ENCODE measurements around the gene GAB1.

The GAB1 gene

GRCh38 chr4:143402776-143403552 lies 66.3 kb downstream of the GAB1 start:
- no peak for DNase-seq (ENCODE audit: low read depth)
- no peak for TF ChIP-seq CTCF (conservative IDR thresholded peaks at IDR 0.05; ENCODE audit: low read depth, low read length)
- no peak overlapping the region for H3K4me3 ChIP-seq (ENCODE audit: low read depth, low read length)

- no peak overlapping the region for H3K4me3 ChIP-seq (ENCODE audit: low read depth, low read length)
- no peak for DNase-seq (ENCODE audit: low read depth)
- no peak for TF ChIP-seq CTCF (conservative IDR thresholded peaks at IDR 0.05; ENCODE audit: low read depth, low read length)
Measured at GRCh38 chr4:143403553-143403820, 66.8 kb downstream of the GAB1 start.

GRCh38 chr4:143404555-143404954 lies 67.9 kb downstream of the GAB1 start:
- no peak for TF ChIP-seq CTCF (conservative IDR thresholded peaks at IDR 0.05; ENCODE audit: low read depth, low read length)
- H3K4me3 ChIP-seq (ENCODE audit: low read depth, low read length), result no peak overlapping the region
- DNase-seq (ENCODE audit: low read depth), result peak; percentile 25

GRCh38 chr4:143405075-143405730 lies 68.5 kb downstream of the GAB1 start:
- DNase-seq (ENCODE audit: low read depth), result no peak
- H3K4me3 ChIP-seq (ENCODE audit: low read depth, low read length), result no peak overlapping the region
- no peak for TF ChIP-seq CTCF (conservative IDR thresholded peaks at IDR 0.05; ENCODE audit: low read depth, low read length)

GRCh38 chr4:143406523-143406922 lies 69.8 kb downstream of the GAB1 start:
- DNase-seq (ENCODE audit: low read depth), result peak; percentile 88
- no peak overlapping the region for H3K4me3 ChIP-seq (ENCODE audit: low read depth, low read length)
- no peak for TF ChIP-seq CTCF (conservative IDR thresholded peaks at IDR 0.05; ENCODE audit: low read depth, low read length)

GRCh38 chr4:143407474-143407873 lies 70.8 kb downstream of the GAB1 start:
- peak; percentile 34 for DNase-seq (ENCODE audit: low read depth)
- no peak for TF ChIP-seq CTCF (conservative IDR thresholded peaks at IDR 0.05; ENCODE audit: low read depth, low read length)
- no peak overlapping the region for H3K4me3 ChIP-seq (ENCODE audit: low read depth, low read length)

- no peak overlapping the region for H3K4me3 ChIP-seq (ENCODE audit: low read depth, low read length)
- DNase-seq (ENCODE audit: low read depth), result no peak
- no peak for TF ChIP-seq CTCF (conservative IDR thresholded peaks at IDR 0.05; ENCODE audit: low read depth, low read length)
Measured at GRCh38 chr4:143407888-143408287, 71.2 kb downstream of the GAB1 start.

Data from choroid plexus epithelial cell (primary cell).